Dedifferentiated amniotic fluid mesenchymal stem cell (primary cell): Measurements from ENCODE around the gene KCNJ1.

Source experiments
- DNase-seq: peaks from one replicate; pipeline ENCODE4 v3.0.0-alpha.2; 2016; ENCODE audit errors: extremely low spot score

The KCNJ1 gene

DNA sequence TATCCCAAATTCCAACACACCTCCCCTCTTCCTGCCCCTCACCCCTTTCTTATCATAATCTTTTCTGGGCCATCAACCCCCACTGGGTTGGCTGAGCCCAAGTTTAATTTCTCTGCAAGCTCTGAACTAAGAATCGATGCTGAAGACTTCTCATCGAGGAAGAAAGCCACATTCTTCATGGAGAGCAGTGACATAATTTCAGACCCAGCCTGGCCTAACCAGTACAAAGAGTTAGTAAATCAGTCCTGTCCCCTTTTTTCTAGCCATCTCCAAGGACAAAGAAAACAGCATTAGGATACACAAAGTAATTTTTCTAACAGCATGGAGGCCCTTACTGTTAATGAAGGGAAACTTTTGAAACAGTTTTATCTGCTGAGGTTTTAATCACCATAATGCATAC lies 45.0 kb downstream of the KCNJ1 start:
- DNase-seq = no peak

GRCh38 chr11:128821556-128821955 lies 45.5 kb downstream of the KCNJ1 start:
- DNase-seq = no peak

DNA sequence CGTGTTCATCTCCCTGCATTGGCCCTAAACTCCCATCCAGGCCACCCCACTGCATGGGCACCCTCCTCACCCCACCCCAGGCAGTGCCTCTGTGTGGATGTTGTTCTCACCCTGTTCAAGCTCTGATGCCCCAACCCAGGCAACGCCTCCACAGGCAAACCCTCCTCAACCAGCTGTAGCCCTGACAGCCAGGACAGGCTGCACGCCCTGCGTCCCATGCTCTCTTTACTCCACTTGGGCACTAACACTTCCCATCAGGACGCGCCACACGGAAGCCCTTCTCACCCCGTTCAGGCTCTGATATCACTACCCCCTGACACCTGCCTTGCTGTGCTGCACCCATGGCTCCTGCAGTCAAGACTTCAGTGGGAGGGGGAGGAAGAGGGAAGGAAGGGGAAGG lies 47.9 kb downstream of the KCNJ1 start:
- DNase-seq = no peak

DNA sequence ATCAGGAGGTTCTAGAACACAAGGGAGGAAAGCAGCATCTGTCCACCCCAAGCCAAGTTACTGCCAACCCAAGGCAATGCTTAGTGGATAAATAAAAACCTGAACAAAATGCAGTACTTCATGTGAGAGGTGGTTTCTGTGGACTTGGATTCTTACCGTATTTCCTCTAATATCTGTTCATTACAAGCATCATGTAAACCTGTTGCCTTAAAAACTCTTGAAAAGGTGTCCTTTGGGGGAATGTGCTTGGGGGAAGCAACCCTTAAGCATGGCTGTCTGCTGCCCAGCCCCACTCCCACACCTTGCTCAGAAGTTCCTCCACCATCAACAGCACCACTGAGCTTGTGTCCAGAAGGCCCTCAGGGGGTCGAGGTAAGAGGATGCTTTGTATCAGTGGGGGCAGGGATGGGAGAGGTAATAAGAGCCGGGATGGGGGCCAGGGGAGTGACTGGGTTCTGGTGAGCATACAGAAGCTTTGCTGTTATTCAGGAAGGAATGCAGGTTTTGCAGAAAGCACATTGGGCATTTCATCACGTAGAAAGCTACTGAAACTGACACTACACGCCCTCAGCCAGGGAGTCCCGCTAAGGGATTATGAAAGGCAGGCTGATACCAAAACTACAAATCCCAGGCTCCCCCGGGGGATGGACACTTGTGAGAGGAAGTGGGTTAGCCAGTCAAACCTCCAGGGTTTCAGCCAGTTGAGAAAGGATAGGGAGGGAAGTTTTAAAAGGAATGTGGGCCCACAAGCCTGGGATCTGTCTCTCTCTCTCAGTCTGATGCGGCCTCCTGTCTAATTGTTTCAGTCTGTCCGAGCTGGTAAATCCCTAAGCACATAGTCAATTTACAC lies 52.0 kb downstream of the KCNJ1 start:
- peak; percentile 91 for DNase-seq

GRCh38 chr11:128813729-128814128 lies 53.4 kb downstream of the KCNJ1 start:
- DNase-seq = no peak

- no peak for DNase-seq
Observed at GRCh38 chr11:128810784-128811514, 56.1 kb downstream of the KCNJ1 start.

- no peak for DNase-seq
Observed at GRCh38 chr11:128809128-128809527, 58.0 kb downstream of the KCNJ1 start.

DNA sequence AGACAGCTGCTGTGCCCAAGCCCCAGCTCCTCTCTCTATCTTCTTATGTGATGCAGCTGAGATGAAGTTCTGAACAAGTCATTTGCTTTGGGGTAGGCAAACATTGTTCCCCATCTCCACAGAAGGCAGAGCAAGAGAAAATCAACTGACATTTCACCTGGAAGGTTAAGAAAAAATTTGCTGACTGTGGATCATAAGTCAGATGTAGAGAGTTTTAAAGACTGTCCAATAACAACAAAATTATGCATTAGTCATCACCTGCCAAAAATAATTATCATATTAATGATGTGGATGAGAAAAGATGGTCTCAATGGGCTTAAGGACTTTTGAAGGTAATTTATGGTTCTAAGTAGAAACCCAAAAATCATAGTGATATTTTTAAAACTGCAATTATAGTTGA lies 59.2 kb downstream of the KCNJ1 start:
- no peak for DNase-seq

- DNase-seq = no peak
Observed at GRCh38 chr11:128806506-128807261, 60.4 kb downstream of the KCNJ1 start.

- DNase-seq = no peak
Observed at GRCh38 chr11:128804481-128804880, 62.6 kb downstream of the KCNJ1 start.

DNA sequence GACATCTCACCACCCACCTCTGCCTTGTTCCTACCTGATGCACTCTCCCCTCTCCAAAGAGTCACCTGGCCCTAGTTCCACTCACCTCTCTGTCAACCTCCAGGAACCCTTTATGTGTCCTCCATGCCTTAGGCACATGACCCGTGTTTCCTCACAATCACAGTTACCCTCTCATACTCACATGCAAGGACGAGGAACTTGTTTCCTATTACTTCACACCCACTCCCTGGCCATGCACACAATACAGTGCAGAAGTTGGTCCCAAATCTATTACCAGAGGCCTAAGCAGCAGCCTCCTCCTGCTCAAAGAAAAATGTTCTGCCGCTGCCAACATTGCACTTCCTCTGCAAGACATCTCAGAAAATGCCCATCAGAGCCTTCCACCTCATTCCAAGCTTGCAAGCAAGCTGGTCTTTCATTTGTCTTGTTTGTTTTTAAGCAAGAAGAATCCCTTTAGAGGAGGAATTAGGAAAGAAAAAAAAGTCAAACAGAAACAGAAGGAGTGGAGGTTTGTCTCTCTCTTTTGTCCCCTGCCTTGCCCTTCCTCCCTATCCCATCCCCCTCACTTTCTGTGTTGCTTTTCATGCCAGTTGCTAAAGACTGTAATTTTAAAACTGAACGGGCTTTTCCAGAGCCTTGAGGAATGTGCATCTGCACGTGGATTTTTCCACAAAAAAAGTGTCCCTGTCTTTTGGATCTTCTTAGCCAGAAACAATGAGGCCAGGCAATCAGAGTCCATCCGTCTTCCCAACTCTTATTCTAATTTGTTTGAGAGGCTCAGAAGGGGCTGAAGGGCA lies 63.4 kb downstream of the KCNJ1 start:
- DNase-seq = no peak

DNA sequence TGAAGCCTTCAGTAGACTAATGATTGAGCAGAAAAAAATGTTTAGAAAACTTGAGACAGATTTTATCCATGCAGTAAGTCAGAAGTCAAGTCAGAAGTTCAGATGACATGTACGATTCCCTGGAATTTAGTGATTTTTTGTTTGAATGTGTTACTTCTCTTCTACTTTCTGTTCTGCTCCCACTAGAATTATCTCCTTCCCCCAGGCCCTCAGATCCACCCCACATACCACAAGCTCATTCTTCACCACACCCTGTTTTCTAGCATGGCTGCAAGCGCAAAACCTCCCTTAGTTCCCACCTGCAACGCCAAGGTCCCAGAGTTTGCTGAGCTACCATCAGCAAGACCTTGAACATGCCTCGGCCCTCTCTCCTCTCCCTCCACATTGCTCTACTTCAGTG lies 64.1 kb downstream of the KCNJ1 start:
- no peak for DNase-seq

DNA sequence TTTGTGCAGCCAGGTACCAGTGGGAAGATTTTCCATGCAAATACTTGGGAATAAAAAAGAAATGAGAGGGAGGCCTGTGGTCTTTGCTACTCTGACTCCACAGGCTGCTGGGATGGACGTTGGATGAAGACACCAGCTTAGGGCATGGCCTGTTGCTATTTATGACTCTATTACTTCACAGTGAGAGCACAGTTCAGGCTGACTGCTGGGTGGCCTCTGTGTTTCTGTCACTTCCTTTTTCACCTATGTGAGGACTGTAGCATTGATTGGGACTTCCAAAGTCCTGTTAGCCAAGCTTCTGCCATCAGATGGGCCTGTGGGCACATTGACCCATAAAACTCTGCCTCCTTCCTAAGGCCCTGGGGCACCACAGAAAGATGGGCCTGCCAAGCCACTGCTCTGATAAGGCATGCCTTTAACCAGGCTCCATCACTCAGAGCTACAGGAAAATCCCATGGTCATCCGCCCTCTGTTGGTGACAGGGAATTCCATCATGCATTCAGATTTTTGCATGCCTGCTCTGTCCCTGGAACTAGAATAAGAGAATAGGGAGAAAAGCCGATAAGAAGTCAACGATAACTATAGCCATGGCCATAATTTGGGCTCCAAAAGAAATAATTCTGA lies 64.6 kb downstream of the KCNJ1 start:
- DNase-seq = no peak

DNA sequence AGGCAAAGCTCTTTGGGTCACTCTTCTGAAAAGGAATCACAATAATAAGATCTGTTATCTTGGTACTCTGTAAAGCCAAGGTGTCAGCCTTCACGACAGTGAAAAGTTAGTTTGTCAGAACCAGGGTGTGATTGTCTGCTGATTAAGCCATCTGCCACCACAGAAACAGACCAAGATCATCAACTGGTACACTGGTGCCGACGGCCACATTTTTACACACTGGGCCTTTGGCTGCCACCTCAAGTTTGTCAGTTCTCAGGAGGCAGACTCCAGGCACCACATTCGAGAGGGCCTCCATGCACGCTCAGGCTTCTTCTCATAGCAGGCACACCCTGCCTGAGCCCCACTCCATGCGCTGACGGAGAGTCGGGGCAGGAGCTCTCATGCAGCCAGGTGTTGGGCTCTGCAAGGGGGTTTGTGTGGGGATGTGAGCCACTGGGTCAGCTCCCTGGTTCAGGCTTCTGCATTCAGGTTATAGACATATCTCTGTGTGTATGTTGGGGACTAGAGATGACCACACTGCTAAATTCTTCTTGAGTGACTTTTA lies 66.2 kb downstream of the KCNJ1 start:
- DNase-seq = no peak

- no peak for DNase-seq
Observed at GRCh38 chr11:128796270-128796669, 70.8 kb downstream of the KCNJ1 start.

DNA sequence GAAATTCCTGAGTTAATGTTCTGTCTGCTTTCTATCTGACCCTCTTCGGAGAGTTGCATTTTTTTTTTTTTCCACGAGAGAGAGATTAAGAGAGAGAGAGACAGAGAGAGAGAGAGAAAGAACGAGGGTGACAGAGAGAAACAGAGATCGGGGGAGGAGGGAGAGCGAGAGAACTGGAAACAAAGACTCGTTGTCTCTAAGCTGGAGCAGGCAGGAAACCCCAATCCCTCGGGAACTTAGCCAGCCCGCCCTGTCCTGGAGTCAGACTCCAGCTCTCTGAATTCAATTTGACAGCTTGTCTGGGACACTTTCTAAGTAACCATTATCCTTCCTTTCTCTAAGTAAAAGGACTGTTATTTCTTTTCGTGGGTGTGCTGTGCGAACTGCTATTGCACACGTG lies 76.9 kb downstream of the KCNJ1 start:
- no peak for DNase-seq

DNA sequence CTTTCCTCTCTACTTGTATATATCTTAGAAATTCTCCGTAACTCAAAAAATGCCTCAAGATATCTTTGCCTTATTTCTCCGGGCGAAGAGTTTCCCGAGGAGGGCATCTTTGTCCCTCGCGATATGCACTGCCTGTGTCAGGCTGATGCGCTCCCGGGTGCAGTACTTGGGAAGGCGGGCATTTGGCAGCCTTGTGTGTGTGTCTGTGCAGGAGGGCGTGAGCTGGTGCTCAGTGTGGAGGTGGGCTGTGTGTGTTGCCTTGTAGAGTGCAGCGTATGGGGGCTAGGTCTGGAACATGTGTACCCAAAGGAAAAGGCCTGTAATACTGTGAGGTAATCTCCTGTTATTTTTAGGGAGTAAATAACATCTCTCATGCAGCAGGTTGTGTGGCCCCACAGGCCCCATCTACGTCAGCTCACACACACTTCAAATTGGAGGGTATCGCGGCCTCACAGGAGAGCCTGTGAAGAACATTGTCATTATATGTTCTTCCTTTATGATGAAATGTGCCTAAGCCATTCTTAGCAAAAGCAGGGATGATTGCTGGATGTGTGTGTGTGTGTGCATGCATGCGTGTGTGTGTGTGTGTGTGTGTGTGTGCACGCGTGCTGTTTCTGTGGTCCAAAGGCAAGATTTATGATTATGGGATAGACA lies 77.5 kb downstream of the KCNJ1 start:
- DNase-seq = no peak
